Stimulated activated CD4-positive, alpha-beta T cell treated with anti-CD3 and anti-CD28 coated beads, Interleukin-4, amount 100 ng/mL, for 24 hours (primary cell): ENCODE results near the gene NPTX1.

Experiments used
- DNase-seq: peaks from one replicate; pipeline ENCODE4 v3.0.0-alpha.2; 2020

NPTX1 gene

GRCh38 chr17:80503031-80503430 is 26.6 kb upstream of the NPTX1 start:
- no peak for DNase-seq

- DNase-seq, result no peak
These were observed 26.1 kb upstream of the NPTX1 start for GRCh38 chr17:80502578-80502877.

- DNase-seq, result no peak
These were observed 25.6 kb upstream of the NPTX1 start for GRCh38 chr17:80501741-80502577.

- DNase-seq, result no peak
These were observed 23.7 kb upstream of the NPTX1 start for GRCh38 chr17:80499961-80500665.

GRCh38 chr17:80499560-80499959 is 23.2 kb upstream of the NPTX1 start:
- DNase-seq, result no peak

GRCh38 chr17:80498920-80499410 is 22.6 kb upstream of the NPTX1 start:
- DNase-seq, result no peak

- no peak for DNase-seq
These were observed 22.0 kb upstream of the NPTX1 start for GRCh38 chr17:80498242-80498919.

GRCh38 chr17:80497726-80498241 is 21.4 kb upstream of the NPTX1 start:
- no peak for DNase-seq

- no peak for DNase-seq
These were observed 18.1 kb upstream of the NPTX1 start for GRCh38 chr17:80494547-80494946.

- no peak for DNase-seq
These were observed 16.1 kb upstream of the NPTX1 start for GRCh38 chr17:80492343-80493136.

- DNase-seq, result no peak
These were observed 15.3 kb upstream of the NPTX1 start for GRCh38 chr17:80491478-80492342.

GRCh38 chr17:80487511-80487910 is 11.1 kb upstream of the NPTX1 start:
- no peak for DNase-seq

- no peak for DNase-seq
These were observed 10.3 kb upstream of the NPTX1 start for GRCh38 chr17:80486692-80487091.

GRCh38 chr17:80485846-80486245 is 9.4 kb upstream of the NPTX1 start:
- DNase-seq, result no peak

- DNase-seq, result no peak
These were observed 6.3 kb upstream of the NPTX1 start for GRCh38 chr17:80482555-80483308.

GRCh38 chr17:80482058-80482318 is 5.6 kb upstream of the NPTX1 start:
- DNase-seq, result no peak

GRCh38 chr17:80481284-80482057 is 5.1 kb upstream of the NPTX1 start:
- DNase-seq, result no peak

- no peak for DNase-seq
These were observed 3.8 kb upstream of the NPTX1 start for GRCh38 chr17:80480248-80480647.

GRCh38 chr17:80479246-80479566 is 2.8 kb upstream of the NPTX1 start:
- no peak for DNase-seq

- DNase-seq, result no peak
These were observed 2.3 kb upstream of the NPTX1 start for GRCh38 chr17:80478487-80479245.
